GM19238 (cell line): ENCODE data around the gene RNF224.

Source experiments
- DNase-seq: peaks from one replicate; pipeline ENCODE4 v3.0.0; 2011; ENCODE audit warnings: low spot score; ENCODE audit not compliant: insufficient read length

RNF224 gene

DNA sequence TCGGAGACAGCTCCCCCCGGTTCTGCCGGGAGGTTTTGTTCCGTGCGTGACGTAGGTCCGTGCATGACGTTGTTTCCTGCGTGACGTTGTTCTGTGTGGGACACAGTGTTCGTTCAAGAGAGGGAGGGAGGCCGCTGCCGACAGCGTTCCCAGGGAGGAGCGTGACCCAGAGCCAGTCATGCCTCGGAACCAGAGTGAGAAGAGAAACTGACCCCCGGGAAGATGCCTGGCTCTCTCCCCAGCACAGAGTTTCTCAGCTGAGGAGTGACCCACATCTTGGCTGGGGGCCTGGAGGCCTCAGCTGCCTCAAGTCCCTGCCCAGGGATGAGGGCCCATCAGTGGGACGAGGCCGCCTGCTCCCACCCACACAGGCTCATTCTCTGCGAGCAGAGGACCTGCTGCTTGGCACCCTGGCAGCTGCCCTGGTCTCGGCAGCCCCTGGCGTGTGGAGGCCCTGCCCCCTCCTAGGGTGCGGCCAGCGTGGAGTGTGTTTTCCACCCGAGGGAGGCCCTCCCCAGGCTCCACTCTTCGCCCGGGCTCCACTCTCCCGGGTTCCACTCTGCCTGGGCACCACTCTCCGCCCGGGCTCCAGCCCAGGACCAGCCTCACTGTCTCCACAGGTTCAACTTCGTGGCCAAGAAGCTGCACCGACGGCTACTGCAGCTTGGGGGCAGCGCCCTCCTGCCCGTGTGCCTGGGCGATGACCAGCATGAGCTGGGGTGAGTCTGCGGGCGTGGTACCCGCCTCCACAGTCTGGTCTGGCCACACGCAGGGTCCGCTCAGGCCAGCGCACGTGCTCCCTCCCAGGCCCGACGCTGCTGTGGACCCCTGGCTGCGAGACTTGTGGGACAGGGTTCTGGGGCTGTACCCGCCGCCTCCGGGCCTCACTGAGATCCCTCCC is 13.9 kb upstream of the RNF224 start:
- DNase-seq, result no peak

DNA sequence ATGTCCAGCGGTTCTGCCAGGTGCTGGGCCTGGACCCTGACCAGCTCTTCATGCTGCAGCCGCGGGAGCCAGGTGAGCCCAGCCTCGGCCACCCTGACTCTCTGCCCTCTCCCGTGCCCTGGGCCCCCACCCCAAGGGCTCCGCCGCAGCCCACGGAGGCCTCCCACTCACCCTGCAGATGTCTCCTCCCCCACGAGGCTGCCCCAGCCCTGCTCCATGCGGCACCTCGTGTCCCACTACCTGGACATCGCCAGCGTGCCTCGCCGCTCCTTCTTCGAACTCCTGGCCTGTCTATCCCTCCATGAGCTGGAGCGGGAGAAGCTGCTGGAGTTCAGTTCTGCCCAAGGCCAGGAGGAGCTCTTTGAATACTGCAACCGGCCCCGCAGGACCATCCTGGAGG is 12.7 kb upstream of the RNF224 start:
- no peak for DNase-seq

DNA sequence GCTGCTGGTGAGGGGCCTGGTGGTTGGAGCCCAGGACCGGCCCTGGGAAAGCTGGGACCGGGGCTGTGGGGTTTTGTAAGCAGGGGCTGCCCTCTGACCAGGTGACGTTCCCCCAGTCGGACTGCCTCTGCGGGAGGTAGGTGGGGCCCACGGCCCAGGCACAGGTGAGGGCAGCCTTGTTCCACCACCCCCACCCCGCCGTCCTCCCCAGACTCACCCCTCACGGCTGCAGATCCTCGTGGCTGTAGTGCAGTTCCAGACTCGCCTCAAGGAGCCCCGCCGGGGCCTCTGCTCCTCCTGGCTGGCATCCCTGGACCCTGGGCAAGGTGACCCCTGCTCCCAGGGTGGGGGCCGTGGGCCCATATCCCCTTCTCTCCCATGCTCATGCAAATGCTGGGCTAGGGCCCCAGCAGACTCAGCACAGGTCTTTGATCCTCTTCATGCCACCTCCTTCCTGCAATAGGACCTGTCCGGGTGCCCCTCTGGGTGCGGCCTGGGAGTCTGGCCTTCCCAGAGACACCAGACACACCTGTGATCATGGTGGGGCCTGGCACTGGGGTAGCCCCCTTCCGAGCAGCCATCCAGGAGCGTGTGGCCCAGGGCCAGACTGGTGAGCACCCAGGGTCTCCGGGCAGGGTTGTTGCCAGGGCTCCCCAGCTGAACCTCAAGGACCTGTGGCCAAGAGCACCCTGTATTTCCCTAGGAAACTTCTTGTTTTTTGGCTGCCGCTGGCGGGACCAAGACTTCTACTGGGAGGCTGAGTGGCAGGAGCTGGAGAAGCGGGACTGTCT is 11.9 kb upstream of the RNF224 start:
- DNase-seq, result no peak

- DNase-seq, result no peak
Measured at GRCh38 chr9:137216188-137216965, 10.9 kb upstream of the RNF224 start.

GRCh38 chr9:137217276-137218211 is 9.8 kb upstream of the RNF224 start:
- no peak for DNase-seq

GRCh38 chr9:137218212-137218753 is 9.0 kb upstream of the RNF224 start:
- DNase-seq, result no peak

- DNase-seq, result no peak
Measured at GRCh38 chr9:137218754-137219271, 8.5 kb upstream of the RNF224 start.

GRCh38 chr9:137219757-137220316 is 7.5 kb upstream of the RNF224 start:
- DNase-seq, result no peak

DNA sequence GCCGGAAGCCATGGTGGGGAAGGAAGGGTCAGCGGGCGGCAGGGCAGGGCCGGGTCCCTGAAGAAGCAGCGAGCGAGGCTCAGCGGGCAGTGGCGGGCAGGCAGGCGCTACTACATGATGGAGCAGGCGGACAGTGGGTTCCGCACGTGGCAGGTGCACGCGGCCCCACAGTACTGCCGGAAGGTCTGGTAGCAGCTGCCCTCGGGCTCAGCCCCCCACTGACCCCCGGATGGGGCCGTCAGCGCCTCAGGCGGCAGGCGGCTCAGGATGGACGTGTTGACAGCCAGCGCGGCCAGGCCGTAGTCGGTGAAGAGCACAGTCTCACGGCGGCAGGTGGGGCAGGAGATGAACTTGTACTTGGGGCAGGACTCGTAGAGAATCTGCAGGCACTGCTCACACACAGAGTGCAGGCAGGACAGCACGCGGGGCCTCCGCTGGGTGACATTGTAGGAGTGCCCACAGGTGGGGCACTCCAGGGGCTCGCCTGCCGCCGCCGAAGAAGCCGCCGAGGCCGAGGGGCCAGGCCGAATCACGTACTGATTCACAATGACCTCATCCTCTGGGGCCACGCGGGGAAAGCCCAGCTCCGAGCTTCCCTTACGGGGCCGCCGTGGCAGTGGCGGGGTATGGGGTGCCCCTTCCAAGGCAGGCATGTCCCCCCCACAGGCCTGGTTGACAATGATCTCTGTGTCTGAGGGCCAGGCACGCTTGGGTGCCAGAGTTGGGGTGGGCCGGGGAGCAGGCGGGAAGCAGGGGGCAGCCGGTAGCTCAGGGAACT is 6.8 kb upstream of the RNF224 start:
- no peak for DNase-seq

DNA sequence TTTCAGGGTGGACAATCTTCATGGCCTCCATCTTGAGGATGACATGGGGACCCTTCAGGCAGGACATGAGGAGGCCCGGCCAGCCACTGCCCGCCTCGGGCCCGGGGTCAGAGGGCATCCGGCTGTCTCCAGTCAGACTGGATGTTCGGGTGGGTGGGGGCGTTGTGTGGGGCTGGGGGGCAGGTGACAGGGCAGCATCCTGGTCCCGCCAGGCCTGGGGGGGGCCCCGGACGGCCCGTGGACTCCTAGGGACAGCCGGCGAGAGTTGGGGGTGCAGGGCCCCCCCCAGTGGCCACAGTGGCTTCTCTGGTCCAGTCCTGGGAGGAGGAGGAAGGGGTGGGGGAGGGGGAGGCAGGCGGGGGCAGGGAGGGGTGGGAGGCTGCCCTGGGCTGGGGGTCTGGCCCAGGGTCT is 6.2 kb upstream of the RNF224 start:
- DNase-seq, result no peak

DNA sequence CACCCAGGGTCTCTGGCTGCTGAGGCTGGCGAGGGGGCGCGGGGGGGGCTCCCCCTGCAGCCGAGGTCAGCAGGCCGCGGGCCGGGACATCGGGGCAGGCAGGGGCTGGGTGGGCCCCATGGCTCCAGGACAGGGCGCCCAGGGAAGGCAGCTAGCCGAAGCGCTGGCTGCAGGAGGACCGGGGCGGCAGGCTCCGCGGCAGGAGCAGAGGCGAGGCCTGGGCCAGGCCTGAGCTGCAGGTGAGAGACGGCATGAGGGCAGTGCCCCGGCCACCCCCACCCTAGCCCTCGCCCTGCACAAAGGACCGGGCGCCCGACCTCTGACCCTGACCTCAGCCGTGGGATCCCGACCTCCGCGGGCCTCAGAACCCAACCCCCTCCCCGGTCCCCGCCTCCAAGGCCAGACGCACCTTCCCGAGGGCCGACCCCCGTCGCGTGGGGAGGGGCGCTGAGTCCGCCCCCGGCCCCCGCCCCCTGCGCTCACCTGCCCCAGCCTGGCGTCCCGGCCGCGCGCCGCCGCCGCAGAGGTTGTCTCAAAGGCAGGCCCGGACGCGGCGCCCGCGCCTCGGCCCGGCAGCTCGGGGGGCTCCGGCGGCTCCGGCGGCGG is 5.7 kb upstream of the RNF224 start:
- DNase-seq, result no peak

GRCh38 chr9:137222190-137223077 is 4.9 kb upstream of the RNF224 start, which contains the start of gene RNF208:
Gene RNF208, minus strand, starts transcription at chr9:137222240. Its CDS starts 1,028 bp downstream, at chr9:137221212.
- no peak for DNase-seq

DNA sequence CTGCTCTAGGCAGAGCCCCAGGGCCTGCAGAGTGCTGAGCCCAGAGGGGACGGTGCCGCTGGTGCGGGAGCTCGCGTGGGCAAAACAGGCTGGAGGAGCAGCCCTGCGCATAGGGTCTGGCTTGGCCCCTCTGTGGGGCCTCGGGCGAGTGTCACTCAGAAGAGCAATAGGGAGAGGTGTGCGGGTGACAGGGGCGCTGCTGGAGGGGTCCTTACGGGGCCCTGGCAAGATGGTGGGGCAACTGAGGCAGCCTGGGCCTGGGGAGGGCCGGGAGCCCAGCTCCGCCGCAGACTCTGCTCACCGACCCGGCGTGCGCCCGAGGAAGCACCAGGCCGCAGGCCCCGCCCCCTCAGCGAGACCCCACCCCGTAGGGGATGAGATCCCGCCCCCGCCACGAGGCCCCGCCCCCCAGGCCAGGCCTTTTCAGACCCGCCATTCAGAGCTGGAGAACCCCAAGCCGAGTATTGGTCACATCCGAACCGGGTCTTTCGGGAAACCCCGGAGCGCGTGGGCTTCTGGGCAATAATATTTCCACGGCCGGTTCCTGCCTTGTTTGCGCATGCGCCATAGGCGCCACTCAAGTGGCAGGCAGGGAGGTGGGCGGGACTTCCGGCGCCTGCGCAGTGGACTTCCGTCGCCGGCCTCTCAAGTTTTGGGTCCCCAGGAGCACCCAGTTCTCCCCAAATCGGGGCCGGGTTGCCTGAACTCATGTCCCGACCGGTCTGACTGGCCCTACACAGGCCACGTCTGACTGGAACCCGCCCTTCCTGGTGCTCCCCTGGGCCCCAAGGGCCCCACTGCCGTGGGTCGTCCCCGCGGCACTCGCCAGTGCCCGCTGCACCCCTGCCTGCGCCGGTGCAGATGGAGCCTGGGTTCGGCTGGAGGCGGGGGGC is 4.0 kb upstream of the RNF224 start:
- DNase-seq, result peak; percentile 100

DNA sequence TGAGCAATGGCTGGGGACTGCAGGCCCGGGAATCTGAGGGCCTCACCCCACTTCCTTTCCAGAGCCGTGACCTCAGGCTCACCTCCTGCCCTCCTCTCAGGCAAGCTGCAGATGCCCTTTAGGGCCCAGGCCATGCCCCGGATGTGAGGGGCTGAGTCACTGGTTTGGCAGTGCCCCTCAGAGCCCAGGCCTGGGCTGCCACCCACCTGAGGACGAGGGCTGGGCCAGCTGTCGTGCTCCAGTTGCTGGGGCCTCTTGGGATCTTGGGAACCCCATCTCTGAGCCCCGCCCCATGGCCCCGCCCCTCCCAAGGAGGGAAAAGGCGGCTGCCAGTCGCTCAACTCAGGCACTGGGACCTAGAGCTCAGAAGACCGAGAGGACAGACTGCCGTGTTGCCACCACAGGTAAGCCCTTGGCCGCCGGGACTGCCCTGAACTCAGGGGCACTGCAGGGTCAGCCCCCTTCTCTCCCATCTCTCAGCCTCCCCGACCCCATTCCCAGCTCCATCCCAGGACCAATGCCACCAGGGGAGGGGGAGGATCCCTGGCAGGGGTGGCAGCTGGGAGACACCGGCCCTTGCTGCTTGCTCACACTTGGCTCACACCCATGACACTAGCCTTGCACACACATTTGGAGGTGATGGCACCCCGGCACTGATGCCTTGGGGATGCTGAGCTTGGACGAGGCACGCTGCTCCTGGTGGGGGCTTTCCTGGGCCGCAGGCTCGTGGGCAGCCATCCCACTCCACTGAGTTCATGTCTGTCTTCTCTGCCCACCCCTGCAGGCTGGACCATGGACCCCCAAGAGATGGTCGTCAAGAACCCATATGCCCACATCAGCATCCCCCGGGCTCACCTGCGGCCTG is 2.2 kb upstream of the RNF224 start, which contains the start of gene CYSRT1:
TSS of gene CYSRT1 (plus strand) at position 345 of the 865 bp plus-strand sequence. CDS start at position 793, 448 bp downstream.
- no peak for DNase-seq

DNA sequence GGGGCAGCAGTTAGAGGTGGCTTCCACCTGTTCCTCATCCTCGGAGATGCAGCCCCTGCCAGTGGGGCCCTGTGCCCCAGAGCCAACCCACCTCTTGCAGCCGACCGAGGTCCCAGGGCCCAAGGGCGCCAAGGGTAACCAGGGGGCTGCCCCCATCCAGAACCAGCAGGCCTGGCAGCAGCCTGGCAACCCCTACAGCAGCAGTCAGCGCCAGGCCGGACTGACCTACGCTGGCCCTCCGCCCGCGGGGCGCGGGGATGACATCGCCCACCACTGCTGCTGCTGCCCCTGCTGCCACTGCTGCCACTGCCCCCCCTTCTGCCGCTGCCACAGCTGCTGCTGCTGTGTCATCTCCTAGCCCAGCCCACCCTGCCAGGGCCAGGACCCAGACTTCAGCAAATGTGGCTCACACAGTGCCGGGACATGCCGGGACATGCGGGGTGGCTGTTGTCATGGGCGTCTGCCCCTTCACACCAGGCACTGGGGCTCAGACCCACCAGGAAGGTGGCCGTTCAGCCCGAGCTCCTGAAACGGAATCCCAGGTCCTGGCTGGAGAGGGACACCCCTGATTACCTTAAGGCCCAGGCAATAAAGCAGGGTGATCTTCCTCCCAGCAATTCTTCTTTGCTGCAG is 1.5 kb upstream of the RNF224 start:
- no peak for DNase-seq
